Stimulated activated CD8-positive, alpha-beta memory T cell treated with anti-CD3 and anti-CD28 coated beads, Interleukin-15, amount 100 ng/mL, for 4 hours (primary cell): ENCODE data around the gene COG4.

ENCODE experiments used
- DNase-seq, 2 donors: peaks; one replicate each; pipeline ENCODE4 v3.0.0-alpha.2; 2020; ENCODE audit warnings: low read depth in 2 of 2

The COG4 gene

GRCh38 chr16:70434484-70435260 is 88.7 kb downstream of the COG4 start:
- no peak for DNase-seq

DNA sequence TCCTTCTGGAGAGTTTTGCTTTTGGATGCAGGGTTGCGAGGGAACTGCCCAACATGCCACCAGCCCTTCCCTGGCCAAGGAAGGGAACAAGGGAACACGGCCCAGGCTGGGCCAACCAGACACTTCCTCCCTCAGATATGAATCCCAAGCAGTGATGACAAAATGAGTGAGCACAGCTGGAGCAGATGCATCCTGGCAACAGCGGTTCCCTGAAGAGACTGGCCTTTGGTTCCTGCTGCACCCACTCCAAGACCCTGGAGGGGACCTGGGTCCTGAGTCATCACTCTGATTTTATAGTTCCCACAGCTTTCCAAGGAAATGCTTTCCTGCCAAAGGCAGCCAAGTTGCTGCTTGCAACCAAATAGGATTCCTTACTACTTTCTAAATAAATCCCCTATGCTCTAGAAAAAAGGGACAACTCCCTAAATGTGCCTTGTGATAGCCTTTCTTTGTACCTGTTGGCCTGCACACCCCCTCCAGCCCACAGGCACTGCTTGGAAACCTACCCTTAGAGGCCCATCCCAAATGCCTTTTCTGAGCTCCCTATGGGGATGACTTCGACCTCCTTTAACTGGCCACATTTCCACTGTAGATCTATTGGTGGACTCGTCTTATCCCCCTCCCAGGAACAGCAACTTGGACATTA is 89.8 kb downstream of the COG4 start:
- DNase-seq: no peak

- no peak for DNase-seq
Observed at GRCh38 chr16:70432723-70433457, 90.5 kb downstream of the COG4 start.

GRCh38 chr16:70432356-70432722 is 91.0 kb downstream of the COG4 start:
- DNase-seq: no peak

GRCh38 chr16:70430667-70431536 is 92.5 kb downstream of the COG4 start:
- peak; percentile 32 to 47 for DNase-seq
